Heart left ventricle (tissue), 16 donors: ENCODE measurements around the gene NDUFA8. TPM values are rescaled to one million over a fixed set of nuclear protein-coding genes. Genes with fewer than 3 reads are reported as not detected.

Experiments used
- ATAC-seq, 4 donors: fragments of 200-7000 bp; cut with Tn5 transposase; one replicate each; pipeline ENCODE4 v1.9.1; 2020 to 2022; ENCODE audit warnings: moderate library complexity in 4 of 4, mild to moderate bottlenecking in 3 of 4, moderate number of reproducible peaks in 1 of 4
- DNase-seq, 5 donors: peaks; one replicate each; pipeline ENCODE4 v3.0.0-alpha.2; 2020
- H3K27ac ChIP-seq, 12 donors: fragments of 200-600 bp; sonication (generic) in 4 of 12; one replicate each; pipeline versions ENCODE4 v1.5.0 to v1.8.0; 2016 to 2022; ENCODE audit warnings: mild to moderate bottlenecking in 2 of 12
- H3K27me3 ChIP-seq, 9 donors: fragments of 200-600 bp; sonication (generic) in 2 of 9; one replicate each; pipeline versions ENCODE4 v1.5.1 to v1.8.0; 2016 to 2022; ENCODE audit warnings: mild to moderate bottlenecking in 3 of 9
- H3K36me3 ChIP-seq, 9 donors: fragments of 200-600 bp; sonication (generic) in 2 of 9; one replicate each; pipeline versions ENCODE4 v1.5.0 to v1.8.0; 2018 to 2022; ENCODE audit warnings: mild to moderate bottlenecking in 2 of 9
- H3K4me1 ChIP-seq, 12 donors: fragments of 200-600 bp; sonication (generic) in 4 of 12; one replicate each; pipeline versions ENCODE4 v1.5.0 to v1.8.0; 2016 to 2022; ENCODE audit warnings: mild to moderate bottlenecking in 3 of 12
- H3K4me3 ChIP-seq, 12 donors: fragments of 200-600 bp; sonication (generic) in 4 of 12; one replicate each; pipeline versions ENCODE4 v1.5.0 to v1.8.0; 2017 to 2022; ENCODE audit warnings: mild to moderate bottlenecking in 9 of 12, moderate library complexity in 4 of 12
- H3K9me3 ChIP-seq, 12 donors: fragments of 200-600 bp; sonication (generic) in 4 of 12; one replicate each; pipeline versions ENCODE4 v1.5.0 to v1.8.0; 2016 to 2022; ENCODE audit warnings: mild to moderate bottlenecking in 1 of 12
- POLR2A ChIP-seq, 2 donors: fragments of 450-650 bp; IDR thresholded peaks; one replicate each; pipeline ENCODE4 v1.6.1; 2017; ENCODE audit warnings: antibody characterized with exemption in 2 of 2, mild to moderate bottlenecking in 2 of 2, moderate library complexity in 2 of 2
- WGBS, 4 donors: extraction: QIAGEN DNeasy Blood & Tissue Kit in 2 of 4; methylation state at CpG; one replicate each; pipeline versions ENCODE4 v1.1.5 to v1.1.7; 2013 to 2018; 5-methylcytosine and 5-hydroxymethylcytosine counted together
- intact Hi-C, 10 donors: fragments of 100-400 bp; cut with DNase I; formaldehyde crosslinking; loops; one replicate each; pipeline versions ENCODE4 v1.11.1 to v1.14.2; 2022
- polyA plus RNA-seq, 2 donors: library from polyadenylated mRNA; stranded (reverse); fragments of 200-250 nt; gene quantifications; one replicate each; pipeline ENCODE4 v1.2.3, GENCODE V29; 2013
- total RNA-seq, 9 donors: library from RNA; depleted of rRNA in 2 of 9; stranded (reverse); fragments of >200 nt in 2 of 9; fragmentation: NEBNext Ultra II Directional in 3 of 9; extraction: Animal tissue kit (Norgen Biotek cat#: 25700) in 3 of 9; gene quantifications; one replicate each; pipeline versions ENCODE4 v1.1.0 to v1.2.4, GENCODE V29; 2016 to 2023
- TF ChIP-seq, protein P1 (sequence below), 12 donors: fragments of 200-600 bp; sonication (generic) in 4 of 12; IDR thresholded peaks; one replicate each; pipeline versions ENCODE4 v1.5.0 to v1.8.0; 2018 to 2022; ENCODE audit warnings: antibody characterized with exemption in 12 of 12, mild to moderate bottlenecking in 5 of 12
- donor health status: ischemic (EF 13 %, LVEDD 7.1; RV severe dilation, severe dysfunction).
- donor health status: healthy with polysubstance abuse.
- donor health status: DM: no; HTN: yes; CAD: no.
- donor health status: DM: no; HTN: no; CAD: no.
- donor health status: ischemic (EF 25% LVEDD 6.9; RV normal size, moderate dysfunction).
- donor health status: ischemic (EF 25% LVEDD 5.7; RV mildly dilated, moderate dysfunction).
- donor health status: healthy.
- donor health status: DM: yes; HTN: yes; CAD: no.
- donor health status: ischemic (EF 35%, LVEDD 5.7; RV mildly dilated, moderate dysfunction).
- donor health status: nonischemic (EF 11% LVEDD 7.7; RV severe dilation, severe dysfunction).
- donor health status: DM: yes; HTN: yes; CAD: no.
- donor health status: PGD.
- donor health status: ischemic (EF 29% LVEDD 5.4; RV normal size, mild dysfunction).
- donor health status: nonischemic (EF 23%, LVEDD 6.1; RV moderate dilation, normal function).

Gene NDUFA8
- total and polyA plus RNA-seq, 11 donors = 183 to 919 (median 261) TPM

DNA sequence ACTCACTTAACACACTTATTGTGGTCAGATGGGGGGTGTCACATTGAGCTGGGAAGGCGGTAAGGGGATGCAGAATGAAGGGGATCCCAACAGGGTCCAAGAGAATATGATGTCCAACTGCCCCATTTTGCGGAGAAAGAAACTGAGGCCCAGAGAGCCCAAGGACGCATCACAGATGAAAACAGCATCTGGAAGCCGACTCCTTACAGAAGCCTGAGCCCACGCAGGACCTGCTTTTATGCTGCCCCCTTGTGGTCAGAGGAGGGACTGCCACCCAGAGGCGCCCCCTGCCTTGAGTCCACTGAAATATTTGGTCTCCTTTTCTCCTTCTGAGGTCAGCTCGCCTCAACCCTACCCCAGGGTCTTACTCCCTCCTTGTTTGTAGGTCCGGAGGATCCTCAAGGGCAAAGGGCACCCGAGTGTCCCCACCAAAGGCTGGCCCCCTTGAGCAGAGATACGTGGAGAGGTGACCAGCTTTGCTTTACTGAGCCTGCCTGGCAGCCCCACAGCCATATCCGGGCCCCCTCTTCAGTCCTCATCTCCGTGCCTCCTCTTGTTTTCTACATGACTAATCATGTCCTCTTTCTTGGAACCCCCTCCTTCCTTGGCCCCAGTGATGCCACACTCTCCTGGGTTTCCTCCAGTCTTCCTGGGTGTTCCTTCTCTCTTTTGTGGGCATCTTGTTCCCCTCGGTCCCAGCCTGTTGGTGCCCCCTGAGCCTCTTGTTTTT, 36.5 kb downstream of the NDUFA8 start:
- Histone ChIP-seq H3K4me1 (peaks cover 5 to 31% (median 22%) of the 10 kb centered on the region in 12 donors), H3K9me3 (no peaks in the 10 kb centered on the region), H3K36me3 (no peaks in the 10 kb centered on the region), H3K27ac (no peak overlapping the region), H3K27me3 (peaks cover 0 to 21% (median 0%) of the 10 kb centered on the region in 9 donors), H3K4me3 (no peak overlapping the region)
- TF ChIP-seq, protein P1, sequence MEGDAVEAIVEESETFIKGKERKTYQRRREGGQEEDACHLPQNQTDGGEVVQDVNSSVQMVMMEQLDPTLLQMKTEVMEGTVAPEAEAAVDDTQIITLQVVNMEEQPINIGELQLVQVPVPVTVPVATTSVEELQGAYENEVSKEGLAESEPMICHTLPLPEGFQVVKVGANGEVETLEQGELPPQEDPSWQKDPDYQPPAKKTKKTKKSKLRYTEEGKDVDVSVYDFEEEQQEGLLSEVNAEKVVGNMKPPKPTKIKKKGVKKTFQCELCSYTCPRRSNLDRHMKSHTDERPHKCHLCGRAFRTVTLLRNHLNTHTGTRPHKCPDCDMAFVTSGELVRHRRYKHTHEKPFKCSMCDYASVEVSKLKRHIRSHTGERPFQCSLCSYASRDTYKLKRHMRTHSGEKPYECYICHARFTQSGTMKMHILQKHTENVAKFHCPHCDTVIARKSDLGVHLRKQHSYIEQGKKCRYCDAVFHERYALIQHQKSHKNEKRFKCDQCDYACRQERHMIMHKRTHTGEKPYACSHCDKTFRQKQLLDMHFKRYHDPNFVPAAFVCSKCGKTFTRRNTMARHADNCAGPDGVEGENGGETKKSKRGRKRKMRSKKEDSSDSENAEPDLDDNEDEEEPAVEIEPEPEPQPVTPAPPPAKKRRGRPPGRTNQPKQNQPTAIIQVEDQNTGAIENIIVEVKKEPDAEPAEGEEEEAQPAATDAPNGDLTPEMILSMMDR (IDR thresholded peaks at IDR 0.05) = peak; percentile 93 to 99 (median 97)
- TF ChIP-seq POLR2A (IDR thresholded peaks at IDR 0.05) = no peak
- 29 to 36% (median 31%) methylated on average over 12 to 13 of the region's 13 CpGs for WGBS, 4 donors
- intact Hi-C loops = loop anchor here in 9 of 10 donors (1.0 to 10.0 kb wide), 8 partner anchors 24 to 692 kb away; partner anchors contain the start of genes LHX6 (in 1 of the 9), MRRF (in 1 of the 9), OR1K1 (in 1 of the 9) and RBM18 (in 1 of the 9)
- DNase-seq (peak; percentile 60 to 80 (median 65)), ATAC-seq (peak in 3 of 4 donors; percentile 34 to 46 (median 45))

DNA sequence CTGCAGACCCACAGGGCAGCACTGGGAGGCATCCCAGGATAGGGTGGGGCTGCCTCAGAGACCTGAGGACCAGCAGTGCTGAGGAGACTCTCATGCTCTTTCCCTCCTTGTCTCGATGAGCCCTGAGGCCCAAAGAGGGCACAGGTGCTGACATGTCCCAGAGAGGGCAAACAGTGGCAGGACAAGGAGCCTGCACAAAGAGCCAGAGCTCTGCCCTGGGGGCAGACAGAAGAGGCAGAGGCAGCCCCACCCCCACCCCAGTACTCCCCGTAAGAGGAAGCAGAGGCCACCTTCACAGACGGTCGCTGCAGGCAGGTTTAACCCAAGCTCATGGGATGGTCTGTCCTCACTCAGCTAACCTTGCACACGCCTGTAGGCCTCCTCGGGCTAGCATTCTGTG, 37.1 kb downstream of the NDUFA8 start:
- ATAC-seq = no peak
- no peak for DNase-seq
- intact Hi-C loops = loop anchor here in 8 of 10 donors (1.0 to 10.0 kb wide), 7 partner anchors 23 to 692 kb away; partner anchors contain the start of genes LHX6 (in 1 of the 8), MRRF (in 1 of the 8), OR1K1 (in 1 of the 8) and RBM18 (in 1 of the 8)
- TF ChIP-seq POLR2A (IDR thresholded peaks at IDR 0.05) = no peak
- TF ChIP-seq, protein P1 (IDR thresholded peaks at IDR 0.05) = no peak
- peaks cover 0 to 21% (median 0%) of the 10 kb centered on the region in 9 donors for H3K27me3 ChIP-seq
- no peaks in the 10 kb centered on the region for H3K36me3 ChIP-seq
- H3K4me3 ChIP-seq = no peak overlapping the region
- H3K9me3 ChIP-seq = no peaks in the 10 kb centered on the region
- peaks cover 5 to 25% (median 18%) of the 10 kb centered on the region in 12 donors for H3K4me1 ChIP-seq
- H3K27ac ChIP-seq = no peak overlapping the region
- 54 to 64% (median 56%) methylated on average over 5 to 6 of the region's 6 CpGs for WGBS, 4 donors

DNA sequence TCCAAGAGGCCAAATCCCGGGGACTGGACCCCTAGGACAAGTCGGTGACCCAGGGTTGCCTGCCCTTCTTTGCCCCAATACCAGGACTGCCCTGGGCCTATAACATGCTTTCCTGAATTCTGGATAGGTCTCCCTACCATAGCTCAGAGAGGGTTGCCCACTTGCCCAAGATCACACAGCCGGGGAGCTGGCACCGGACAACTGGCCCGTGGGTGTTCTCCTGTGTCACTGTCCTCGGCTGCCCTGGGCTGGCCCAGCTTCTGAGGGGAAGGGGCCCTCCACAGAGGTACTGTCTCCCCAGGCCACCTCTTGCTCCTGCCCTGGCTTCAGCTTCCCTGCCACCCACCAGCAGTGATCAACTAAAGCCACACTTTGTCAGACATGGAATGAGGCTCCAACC, 37.6 kb downstream of the NDUFA8 start:
- DNase-seq (no peak), ATAC-seq (no peak)
- H3K27me3 ChIP-seq = peaks cover 0 to 17% (median 0%) of the 10 kb centered on the region in 9 donors
- TF ChIP-seq, protein P1 (IDR thresholded peaks at IDR 0.05) = no peak
- no peak for TF ChIP-seq POLR2A (IDR thresholded peaks at IDR 0.05)
- no peaks in the 10 kb centered on the region for H3K9me3 ChIP-seq
- H3K4me1 ChIP-seq = peaks cover 5 to 21% (median 16%) of the 10 kb centered on the region in 12 donors
- WGBS, 4 donors = 89 to 98% (median 94%) methylated on average over 2 to 6 of the region's 6 CpGs
- intact Hi-C loops = loop anchor here in 8 of 10 donors (1.0 to 10.0 kb wide), 7 partner anchors 23 to 693 kb away; partner anchors contain the start of genes LHX6 (in 1 of the 8), MRRF (in 1 of the 8), OR1K1 (in 1 of the 8) and RBM18 (in 1 of the 8)
- H3K36me3 ChIP-seq = no peaks in the 10 kb centered on the region
- H3K4me3 ChIP-seq = no peak overlapping the region
- no peak overlapping the region for H3K27ac ChIP-seq

GRCh38 chr9:122121391-122121790, 38.2 kb downstream of the NDUFA8 start:
- no peak for TF ChIP-seq POLR2A (IDR thresholded peaks at IDR 0.05)
- TF ChIP-seq, protein P1 (IDR thresholded peaks at IDR 0.05) = no peak
- Histone ChIP-seq H3K27me3 (peaks cover 0 to 12% (median 0%) of the 10 kb centered on the region in 9 donors), H3K27ac (no peak overlapping the region), H3K9me3 (no peaks in the 10 kb centered on the region), H3K36me3 (no peaks in the 10 kb centered on the region), H3K4me1 (peaks cover 5 to 15% (median 12%) of the 10 kb centered on the region in 12 donors), H3K4me3 (no peak overlapping the region)
- intact Hi-C loops = loop anchor here in 8 of 10 donors (10.0 kb wide), 5 partner anchors 103 to 693 kb away; partner anchors contain the start of genes LHX6 (in 1 of the 8), MRRF (in 1 of the 8), OR1K1 (in 1 of the 8) and RBM18 (in 1 of the 8)
- WGBS, 4 donors = 91 to 96% (median 93%) methylated on average over 8 to 10 of the region's 10 CpGs
- ATAC-seq (no peak), DNase-seq (no peak)
